A549 (cell line): ENCODE results near the gene FAM20A.

Source experiments
- CEBPB ChIP-seq, 2 experiments: fragments of >200 bp in 1 of 2; sonication (Bioruptor Twin) in 1 of 2; formaldehyde crosslinking in 1 of 2; IDR thresholded peaks; 2 replicates each; pipeline ENCODE4 v1.6.1; 2012 to 2016
- CTCF ChIP-seq: fragments of >200 bp; sonication (Bioruptor Twin); formaldehyde crosslinking; IDR thresholded peaks from 3 replicates; pipeline ENCODE4 v1.5.1; 2016

DNA sequence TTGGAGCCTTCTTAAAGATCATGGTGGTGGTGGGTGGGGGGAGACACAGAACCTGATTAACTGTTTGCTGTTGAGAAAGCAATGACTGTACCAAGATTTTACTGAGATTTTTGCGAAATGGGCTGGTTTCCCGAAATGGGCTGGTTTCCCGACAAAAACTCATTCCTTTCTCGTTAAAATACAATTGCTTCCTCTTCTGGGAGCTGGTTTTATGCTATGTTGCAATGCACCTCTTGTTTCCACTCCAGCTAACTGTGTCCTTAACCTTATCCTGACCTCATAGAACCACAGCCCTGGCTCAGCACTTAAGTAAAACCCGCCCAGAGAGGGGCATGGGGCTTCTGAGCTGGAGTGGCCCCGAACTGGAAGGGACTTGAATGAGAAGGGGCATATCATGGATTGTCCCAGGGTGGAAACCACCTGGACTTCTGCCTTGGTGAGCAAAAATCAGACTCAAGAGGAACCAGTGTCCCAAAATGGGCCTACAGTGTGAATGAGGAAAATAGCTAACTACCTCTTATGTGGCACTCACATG, 20.9 kb downstream of the FAM20A start:
- TF ChIP-seq CTCF (no peak), CEBPB (IDR thresholded peaks at IDR 0.05) (no peak)
